ENCODE results near the gene TMED9. TPM values are rescaled to one million over a fixed set of nuclear protein-coding genes. Genes with fewer than 3 reads are reported as not detected.

TMED9 gene
- total and polyA plus RNA-seq, 3 experiments from 2014 or later = 138 to 142 (median 140) TPM

DNA sequence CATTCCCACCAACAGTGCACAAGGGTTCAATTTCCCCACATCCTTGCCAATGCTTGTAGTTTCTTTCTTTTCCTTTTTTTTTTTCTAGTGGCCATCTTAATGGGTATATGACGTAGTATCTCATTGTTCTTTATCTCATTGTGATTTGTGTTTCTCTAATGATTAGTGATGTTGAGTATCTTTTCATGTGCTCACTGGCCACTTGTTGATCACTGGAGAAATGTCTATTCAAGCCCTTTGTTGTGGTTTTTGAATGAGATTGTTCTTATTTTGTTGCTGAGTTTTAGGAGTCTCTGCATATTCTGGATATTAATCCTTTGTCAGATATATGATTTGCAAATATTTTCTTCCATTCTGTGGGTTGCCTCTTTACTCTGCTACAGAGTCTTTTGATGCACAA, 1.6 kb upstream of the TMED9 start:
- Histone ChIP-seq H3K27me3 (ENCODE audit: insufficient read depth, low read length, poor library complexity, severe bottlenecking) (peaks cover 3% of the 10 kb centered on the region), H3K27ac (ENCODE audit: low read depth, low read length) (no peak overlapping the region), H3K4me1 (ENCODE audit: insufficient read depth, low read length) (peaks cover 23% of the 10 kb centered on the region), H3K4me3 (ENCODE audit: low read length) (no peak overlapping the region), H3K36me3 (ENCODE audit: insufficient read depth, low read length) (peaks cover 22% of the 10 kb centered on the region), H3K9me3 (ENCODE audit: low read length) (no peaks in the 10 kb centered on the region)
- H3K27me3 Mint-ChIP-seq = peaks cover 11 to 38% of the 10 kb centered on the region in 2 donors
- no peaks in the 10 kb centered on the region for H3K9me3 Mint-ChIP-seq
- DNase-seq = no peak
- POLR2A ChIA-PET = no interaction called here
- H3K36me3 Mint-ChIP-seq = peaks cover 2 to 31% (median 8%) of the 10 kb centered on the region in 3 donors
- peaks cover 19 to 30% (median 27%) of the 10 kb centered on the region in 3 donors for H3K4me1 Mint-ChIP-seq
- CTCF ChIA-PET = no interaction called here
- no peak overlapping the region for H3K27ac Mint-ChIP-seq
- H3K4me3 Mint-ChIP-seq = peak overlapping the region in 3 of 7 donors; percentile 10 to 66 (median 19)

DNA sequence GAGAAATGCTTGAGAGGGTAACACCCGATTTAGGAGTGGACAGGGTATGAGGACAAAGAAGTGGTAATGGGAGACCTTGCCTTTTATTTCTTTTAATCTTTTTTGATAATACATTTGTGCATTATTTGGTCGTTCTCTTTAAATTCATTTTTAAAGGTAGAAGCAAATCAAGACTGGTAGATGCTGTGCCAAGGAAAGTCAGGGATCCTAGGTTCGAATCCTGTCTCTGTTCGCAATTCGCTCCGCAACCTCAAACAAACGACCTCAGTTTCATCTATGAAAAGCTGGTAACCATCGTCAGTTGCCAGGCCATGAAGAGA, 353 bp upstream of the TMED9 start:
- Mint-ChIP-seq H3K36me3 (peaks cover 5 to 41% (median 8%) of the 10 kb centered on the region in 3 donors), H3K27me3 (peaks cover 10 to 26% of the 10 kb centered on the region in 2 donors), H3K27ac (peak overlapping the region; percentile 72 to 99 (median 86)), H3K4me3 (peak overlapping the region; percentile 91 to 100 (median 99)), H3K9me3 (no peaks in the 10 kb centered on the region), H3K4me1 (peaks cover 19 to 30% (median 27%) of the 10 kb centered on the region in 3 donors)
- Histone ChIP-seq H3K4me1 (ENCODE audit: insufficient read depth, low read length) (peaks cover 23% of the 10 kb centered on the region), H3K27ac (ENCODE audit: low read depth, low read length) (peak overlapping the region; percentile 1), H3K36me3 (ENCODE audit: insufficient read depth, low read length) (peaks cover 31% of the 10 kb centered on the region), H3K27me3 (ENCODE audit: insufficient read depth, low read length, poor library complexity, severe bottlenecking) (peaks cover 3% of the 10 kb centered on the region), H3K4me3 (ENCODE audit: low read length) (peak overlapping the region; percentile 90), H3K9me3 (ENCODE audit: low read length) (no peaks in the 10 kb centered on the region)
- POLR2A ChIA-PET = interaction anchor here (0.9 kb wide), 1 partner anchor 9 kb away, joined by 4 read pairs; no protein-coding TSS in a partner anchor
- DNase-seq = no peak
- CTCF ChIA-PET = interaction anchor here (1.0 to 1.5 kb wide), 3 partner anchors 15 to 41 kb away, joined by 3 to 6 read pairs (median 3); no protein-coding TSS in a partner anchor

DNA sequence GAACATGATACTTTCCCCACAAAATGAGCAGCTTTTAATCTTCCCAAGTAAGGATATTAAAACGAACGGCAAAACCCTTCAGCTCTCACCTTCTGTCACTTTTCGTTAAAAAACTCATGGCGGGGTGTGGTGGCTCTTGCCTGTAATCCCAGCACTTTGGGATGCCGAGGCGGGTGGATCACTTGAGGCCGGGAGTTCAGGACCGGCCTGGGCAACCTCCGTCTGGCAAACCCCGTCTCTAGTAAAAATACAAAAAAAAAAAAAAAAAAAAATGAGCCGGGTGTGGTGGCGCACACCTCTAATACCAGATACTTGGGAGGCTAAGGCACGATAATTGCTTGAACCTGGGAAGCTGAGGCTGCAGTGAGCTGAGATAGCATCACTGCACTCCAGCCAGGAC, 902 bp downstream of the TMED9 start:
- peaks cover 10 to 25% of the 10 kb centered on the region in 2 donors for H3K27me3 Mint-ChIP-seq
- peak overlapping the region in 4 of 8 donors; percentile 6 to 99 (median 52) for H3K27ac Mint-ChIP-seq
- Histone ChIP-seq H3K9me3 (ENCODE audit: low read length) (no peaks in the 10 kb centered on the region), H3K4me1 (ENCODE audit: insufficient read depth, low read length) (peaks cover 23% of the 10 kb centered on the region), H3K27ac (ENCODE audit: low read depth, low read length) (peak overlapping the region; percentile 87), H3K27me3 (ENCODE audit: insufficient read depth, low read length, poor library complexity, severe bottlenecking) (peaks cover 3% of the 10 kb centered on the region), H3K36me3 (ENCODE audit: insufficient read depth, low read length) (peaks cover 31% of the 10 kb centered on the region), H3K4me3 (ENCODE audit: low read length) (peak overlapping the region; percentile 90)
- peak overlapping the region; percentile 91 to 100 (median 99) for H3K4me3 Mint-ChIP-seq
- CTCF ChIA-PET = interaction anchor here (1.3 to 1.5 kb wide), 2 partner anchors 15 to 36 kb away, joined by 3 to 5 read pairs; no protein-coding TSS in a partner anchor
- peaks cover 5 to 47% (median 8%) of the 10 kb centered on the region in 3 donors for H3K36me3 Mint-ChIP-seq
- H3K4me1 Mint-ChIP-seq = peaks cover 20 to 33% (median 27%) of the 10 kb centered on the region in 3 donors
- no peaks in the 10 kb centered on the region for H3K9me3 Mint-ChIP-seq
- no peak for DNase-seq
- POLR2A ChIA-PET = interaction anchor here (0.7 kb wide), 1 partner anchor 21 kb away, joined by 9 read pairs; no protein-coding TSS in a partner anchor

DNA sequence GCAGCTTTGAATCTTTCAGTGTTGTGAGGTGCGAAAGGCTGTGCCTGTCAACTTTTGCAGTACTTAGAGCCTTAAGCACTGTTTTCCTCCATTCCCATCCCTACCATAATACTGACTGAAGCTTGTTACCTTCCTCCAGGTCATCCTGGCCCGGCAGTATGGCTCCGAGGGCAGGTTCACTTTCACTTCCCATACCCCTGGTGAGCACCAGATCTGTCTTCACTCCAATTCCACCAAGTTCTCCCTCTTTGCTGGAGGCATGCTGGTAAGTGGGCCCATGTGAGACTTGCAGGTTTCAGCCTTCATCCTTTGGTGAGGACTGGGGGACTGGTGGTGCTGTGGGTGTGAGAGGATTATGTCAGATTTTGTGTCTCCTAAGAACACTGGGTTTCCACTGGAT, 1.5 kb downstream of the TMED9 start:
- H3K4me1 ChIP-seq (ENCODE audit: insufficient read depth, low read length) = peaks cover 25% of the 10 kb centered on the region
- no peak overlapping the region for H3K27ac ChIP-seq (ENCODE audit: low read depth, low read length)
- no peaks in the 10 kb centered on the region for H3K9me3 ChIP-seq (ENCODE audit: low read length)
- H3K27me3 ChIP-seq (ENCODE audit: insufficient read depth, low read length, poor library complexity, severe bottlenecking) = peaks cover 3% of the 10 kb centered on the region
- DNase-seq = no peak
- POLR2A ChIA-PET = interaction anchor here (0.7 kb wide), 1 partner anchor 21 kb away, joined by 9 read pairs; no protein-coding TSS in a partner anchor
- Mint-ChIP-seq H3K27ac (peak overlapping the region in 3 of 8 donors; percentile 6 to 91 (median 39)), H3K27me3 (peaks cover 4 to 19% of the 10 kb centered on the region in 2 donors), H3K4me3 (peak overlapping the region; percentile 56 to 99 (median 95)), H3K4me1 (peaks cover 22 to 36% (median 29%) of the 10 kb centered on the region in 3 donors), H3K36me3 (peaks cover 5 to 47% (median 8%) of the 10 kb centered on the region in 3 donors), H3K9me3 (no peaks in the 10 kb centered on the region)
- peaks cover 31% of the 10 kb centered on the region for H3K36me3 ChIP-seq (ENCODE audit: insufficient read depth, low read length)
- no peak overlapping the region for H3K4me3 ChIP-seq (ENCODE audit: low read length)
- CTCF ChIA-PET = interaction anchor here (1.3 kb wide), 1 partner anchor 14 kb away, joined by 5 read pairs; no protein-coding TSS in a partner anchor

DNA sequence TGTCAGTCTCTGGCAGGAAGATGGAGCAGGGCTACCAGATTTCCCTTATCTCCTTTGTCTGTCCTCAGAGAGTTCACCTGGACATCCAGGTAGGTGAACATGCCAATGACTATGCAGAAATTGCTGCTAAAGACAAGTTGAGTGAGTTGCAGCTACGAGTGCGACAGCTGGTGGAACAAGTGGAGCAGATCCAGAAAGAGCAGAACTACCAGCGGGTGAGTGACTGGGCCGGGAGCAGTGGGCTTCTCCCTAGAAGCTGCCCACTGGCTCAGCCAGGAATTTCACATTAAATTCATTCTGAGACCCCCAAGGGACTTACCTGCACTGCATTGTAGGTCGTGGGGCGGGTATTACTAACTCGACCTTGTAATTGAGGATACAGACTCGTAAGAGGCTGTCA, 2.1 kb downstream of the TMED9 start:
- H3K9me3 ChIP-seq (ENCODE audit: low read length) = no peaks in the 10 kb centered on the region
- Mint-ChIP-seq H3K27me3 (peaks cover 2 to 15% of the 10 kb centered on the region in 2 donors), H3K4me1 (peaks cover 27 to 42% (median 35%) of the 10 kb centered on the region in 3 donors), H3K9me3 (no peaks in the 10 kb centered on the region), H3K27ac (peak overlapping the region in 1 of 8 donors; percentile 39), H3K36me3 (peaks cover 5 to 48% (median 8%) of the 10 kb centered on the region in 3 donors), H3K4me3 (peak overlapping the region in 6 of 7 donors; percentile 11 to 99 (median 64))
- H3K27ac ChIP-seq (ENCODE audit: low read depth, low read length) = no peak overlapping the region
- H3K36me3 ChIP-seq (ENCODE audit: insufficient read depth, low read length) = peaks cover 31% of the 10 kb centered on the region
- no peak overlapping the region for H3K4me3 ChIP-seq (ENCODE audit: low read length)
- ChIA-PET POLR2A (no interaction called here), CTCF (interaction anchor here (1.3 kb wide), 1 partner anchor 14 kb away, joined by 5 read pairs; no protein-coding TSS in a partner anchor)
- H3K4me1 ChIP-seq (ENCODE audit: insufficient read depth, low read length) = peaks cover 26% of the 10 kb centered on the region
- DNase-seq = no peak
- peaks cover 3% of the 10 kb centered on the region for H3K27me3 ChIP-seq (ENCODE audit: insufficient read depth, low read length, poor library complexity, severe bottlenecking)

DNA sequence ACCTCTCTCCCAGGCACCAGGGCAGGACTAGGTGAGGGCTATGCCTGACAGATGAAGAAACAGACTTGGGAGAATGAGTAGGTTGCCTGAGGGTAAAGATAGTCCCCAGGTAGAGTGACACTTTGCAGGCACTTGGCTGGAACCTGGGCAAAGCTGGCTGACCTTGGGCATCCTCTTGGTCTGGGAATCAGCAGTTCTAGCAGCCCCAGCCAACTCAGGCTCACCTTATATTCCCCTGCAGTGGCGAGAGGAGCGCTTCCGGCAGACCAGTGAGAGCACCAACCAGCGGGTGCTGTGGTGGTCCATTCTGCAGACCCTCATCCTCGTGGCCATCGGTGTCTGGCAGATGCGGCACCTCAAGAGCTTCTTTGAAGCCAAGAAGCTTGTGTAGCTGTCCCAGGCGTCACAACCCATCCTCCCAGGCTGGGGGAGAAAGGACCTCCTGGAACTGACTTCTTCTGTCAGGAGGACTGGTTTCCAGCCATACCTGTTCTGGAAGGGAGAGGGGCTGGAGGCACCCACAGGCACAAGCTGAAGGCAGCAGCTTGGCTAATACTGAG, 3.1 kb downstream of the TMED9 start:
- ChIA-PET CTCF (no interaction called here), POLR2A (no interaction called here)
- Mint-ChIP-seq H3K27ac (no peak overlapping the region), H3K27me3 (peaks cover 2 to 10% of the 10 kb centered on the region in 2 donors), H3K4me3 (peak overlapping the region in 2 of 7 donors; percentile 10 to 44), H3K4me1 (peaks cover 29 to 44% (median 38%) of the 10 kb centered on the region in 3 donors), H3K9me3 (no peaks in the 10 kb centered on the region), H3K36me3 (peaks cover 5 to 48% (median 8%) of the 10 kb centered on the region in 3 donors)
- peaks cover 31% of the 10 kb centered on the region for H3K36me3 ChIP-seq (ENCODE audit: insufficient read depth, low read length)
- no peak overlapping the region for H3K4me3 ChIP-seq (ENCODE audit: low read length)
- no peak for DNase-seq
- H3K4me1 ChIP-seq (ENCODE audit: insufficient read depth, low read length) = peaks cover 26% of the 10 kb centered on the region
- no peak overlapping the region for H3K27ac ChIP-seq (ENCODE audit: low read depth, low read length)
- H3K9me3 ChIP-seq (ENCODE audit: low read length) = no peaks in the 10 kb centered on the region
- H3K27me3 ChIP-seq (ENCODE audit: insufficient read depth, low read length, poor library complexity, severe bottlenecking) = peaks cover 3% of the 10 kb centered on the region

DNA sequence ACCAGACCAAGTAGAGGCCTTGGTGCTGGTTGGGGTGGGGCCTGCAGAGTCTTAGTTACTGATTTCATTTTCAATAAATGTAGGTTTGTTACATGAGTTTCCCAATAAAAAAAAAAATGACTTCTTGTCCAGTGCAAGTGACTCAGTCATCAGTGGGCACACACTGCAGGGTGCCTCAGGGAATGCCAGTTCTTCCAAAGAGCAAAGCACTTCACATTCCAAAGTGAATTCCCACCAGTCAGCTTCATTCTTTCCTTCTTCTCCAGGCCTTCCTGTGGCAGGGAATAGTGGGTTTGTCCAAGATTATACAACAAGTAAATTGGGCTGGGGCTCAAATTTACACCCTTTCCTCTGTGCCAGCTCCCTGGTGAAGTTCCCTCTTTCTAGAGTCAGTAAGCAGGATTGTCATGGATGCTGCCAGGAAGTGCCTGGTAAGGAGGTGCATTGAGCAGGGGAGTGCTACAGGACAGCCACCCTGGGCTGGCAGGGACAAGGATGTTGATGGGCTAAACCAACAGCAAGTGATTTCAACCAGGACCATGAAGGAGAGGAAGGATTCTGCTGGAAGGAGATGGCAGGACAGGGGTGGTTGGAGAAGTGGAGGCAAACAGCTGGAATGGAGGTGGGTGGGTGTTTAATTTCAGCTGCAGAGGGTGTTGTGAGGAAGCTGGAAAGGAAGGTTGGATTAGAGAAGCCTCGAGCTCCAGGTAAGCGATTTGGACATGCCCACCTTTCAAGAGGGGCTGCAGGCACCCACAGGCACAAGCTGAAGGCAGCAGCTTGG, 4.2 kb downstream of the TMED9 start:
- Mint-ChIP-seq H3K27me3 (peaks cover 0 to 2% of the 10 kb centered on the region in 2 donors), H3K27ac (peak overlapping the region in 1 of 8 donors; percentile 75), H3K36me3 (peaks cover 5 to 53% (median 8%) of the 10 kb centered on the region in 3 donors), H3K4me1 (peaks cover 38 to 54% (median 47%) of the 10 kb centered on the region in 3 donors), H3K9me3 (no peaks in the 10 kb centered on the region), H3K4me3 (peak overlapping the region in 1 of 7 donors; percentile 84)
- Histone ChIP-seq H3K27ac (ENCODE audit: low read depth, low read length) (no peak overlapping the region), H3K4me3 (ENCODE audit: low read length) (no peak overlapping the region), H3K36me3 (ENCODE audit: insufficient read depth, low read length) (peaks cover 31% of the 10 kb centered on the region), H3K27me3 (ENCODE audit: insufficient read depth, low read length, poor library complexity, severe bottlenecking) (no peaks in the 10 kb centered on the region), H3K4me1 (ENCODE audit: insufficient read depth, low read length) (peaks cover 34% of the 10 kb centered on the region), H3K9me3 (ENCODE audit: low read length) (no peaks in the 10 kb centered on the region)
- DNase-seq = no peak
- CTCF ChIA-PET = no interaction called here
- POLR2A ChIA-PET = no interaction called here

Measured in CD8-positive, alpha-beta memory T cell (primary cell).